CD4-positive, alpha-beta T cell treated with Interleukin-17A for 1 hour (primary cell): ENCODE data around the gene BRD3.
A peak's percentile ranks its signal among the peaks of the same experiment; 100 is the strongest.
"Not testable (repeated sequence)": the region's sequence is repeated elsewhere in the genome, so short reads cannot be mapped to it uniquely, and the experiment has no call there.

Experiments used
- DNase-seq: peaks from one replicate; pipeline ENCODE4 v3.0.0-alpha.2; 2020

BRD3 gene

DNA sequence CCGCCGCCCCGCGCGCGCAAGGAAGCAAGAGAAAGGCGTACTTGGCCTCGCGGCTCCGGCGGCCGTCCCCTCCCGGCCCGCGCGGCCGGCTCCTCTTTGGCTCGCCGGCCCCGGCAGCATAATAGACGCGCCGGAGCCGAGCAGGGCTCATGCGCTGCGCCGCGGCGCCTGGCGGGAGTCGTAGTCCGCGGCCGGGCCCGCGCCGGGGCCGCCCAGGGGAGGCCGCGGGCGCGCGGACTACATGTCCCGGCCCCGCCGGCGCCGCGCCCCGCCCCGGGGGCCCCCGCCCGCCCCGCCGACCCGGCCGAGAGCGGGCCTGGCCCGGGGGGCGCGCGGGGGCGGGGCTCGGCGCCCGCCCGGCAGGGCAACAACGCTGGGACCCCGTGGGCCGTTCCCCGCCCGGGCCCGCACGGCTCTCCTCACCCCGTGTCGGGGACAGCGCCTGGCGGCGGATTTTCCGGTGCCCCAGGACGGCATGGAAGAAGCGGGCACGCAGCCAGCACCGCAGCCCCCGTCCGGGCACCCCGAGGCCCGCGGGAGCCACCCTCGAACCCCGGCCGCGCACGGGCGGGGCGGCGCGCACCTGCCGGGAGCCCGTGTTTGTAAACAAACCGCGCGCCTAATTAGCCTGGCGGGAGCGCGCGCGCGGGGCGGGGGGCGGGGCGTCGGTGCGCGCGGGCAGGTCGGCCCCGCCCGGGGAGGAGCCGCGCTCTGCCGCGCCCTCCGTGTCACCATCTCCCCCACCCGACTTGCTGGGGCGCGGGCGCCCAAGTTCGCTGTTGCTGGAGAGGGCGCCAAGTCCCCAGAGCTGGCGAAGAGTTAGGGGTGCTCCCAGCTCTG, at the start of gene BRD3:
Gene BRD3 (minus strand): TSS at position 123 of the 840 bp plus-strand sequence. CDS start 14,549 bp downstream, outside the sequence.
- peak; percentile 86 for DNase-seq

DNA sequence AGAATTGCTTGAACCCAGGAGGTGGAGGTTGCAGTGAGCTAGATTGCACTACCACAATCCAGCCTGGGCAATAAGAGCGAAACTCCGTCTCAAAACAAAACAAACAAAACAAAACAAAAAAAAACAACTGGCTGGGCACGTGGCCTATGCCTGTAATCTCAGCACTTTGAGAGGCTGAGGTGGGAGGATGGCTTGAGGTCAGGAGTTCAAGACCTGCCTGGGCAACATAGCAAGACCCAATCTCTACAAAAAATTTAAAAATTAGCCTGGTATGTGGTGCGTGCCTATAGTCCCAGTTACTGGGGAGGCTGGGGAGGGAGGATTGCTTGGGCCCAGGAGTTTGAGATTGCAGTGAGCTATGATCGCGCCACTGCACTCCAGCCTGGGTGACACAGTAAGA, 44.7 kb upstream of the BRD3 start:
- DNase-seq = no peak

DNA sequence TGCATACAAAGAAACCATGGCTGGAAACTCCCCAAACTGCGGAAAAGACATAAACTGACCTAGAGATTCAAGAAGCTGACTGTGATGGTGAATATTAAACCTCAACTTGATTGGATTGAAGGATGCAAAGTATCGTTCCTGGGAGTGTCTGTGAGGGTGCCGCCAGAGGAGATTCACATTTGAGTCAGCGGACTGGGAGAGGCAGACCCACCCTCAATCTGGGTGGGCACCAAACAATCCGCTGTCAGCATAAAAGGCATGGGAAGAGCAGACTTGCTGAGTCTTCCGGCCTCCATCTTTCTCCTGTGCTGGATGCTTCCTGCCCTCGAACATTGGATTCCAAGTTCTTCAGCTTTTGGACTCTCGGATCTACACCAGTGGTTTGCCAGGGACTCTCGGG, 43.2 kb upstream of the BRD3 start:
- DNase-seq = no peak

DNA sequence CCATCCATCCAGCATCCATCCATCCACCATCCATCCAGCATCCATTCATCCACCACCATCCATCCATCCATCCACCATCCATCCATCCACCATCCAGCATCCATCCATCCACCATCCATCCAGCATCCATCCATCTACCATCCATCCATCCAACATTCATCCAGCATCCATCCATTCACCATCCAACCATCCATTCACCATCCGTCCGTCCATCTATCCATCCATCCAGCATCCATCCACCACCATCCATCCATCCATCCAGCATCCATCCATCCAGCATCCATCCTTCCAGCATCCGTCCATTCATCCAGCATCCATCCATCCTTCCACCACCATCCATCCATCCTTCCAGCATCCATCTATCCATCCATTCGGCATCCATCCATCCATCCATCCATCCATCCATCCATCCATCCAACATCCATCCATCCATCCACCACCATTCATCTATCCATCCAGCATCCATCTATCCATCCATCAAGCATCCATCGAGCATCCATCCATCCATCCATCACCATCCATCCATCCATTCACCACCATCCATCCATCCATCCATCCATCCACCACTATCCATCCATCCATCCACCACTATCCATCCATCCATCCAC, 35.7 kb upstream of the BRD3 start:
- DNase-seq = no peak

DNA sequence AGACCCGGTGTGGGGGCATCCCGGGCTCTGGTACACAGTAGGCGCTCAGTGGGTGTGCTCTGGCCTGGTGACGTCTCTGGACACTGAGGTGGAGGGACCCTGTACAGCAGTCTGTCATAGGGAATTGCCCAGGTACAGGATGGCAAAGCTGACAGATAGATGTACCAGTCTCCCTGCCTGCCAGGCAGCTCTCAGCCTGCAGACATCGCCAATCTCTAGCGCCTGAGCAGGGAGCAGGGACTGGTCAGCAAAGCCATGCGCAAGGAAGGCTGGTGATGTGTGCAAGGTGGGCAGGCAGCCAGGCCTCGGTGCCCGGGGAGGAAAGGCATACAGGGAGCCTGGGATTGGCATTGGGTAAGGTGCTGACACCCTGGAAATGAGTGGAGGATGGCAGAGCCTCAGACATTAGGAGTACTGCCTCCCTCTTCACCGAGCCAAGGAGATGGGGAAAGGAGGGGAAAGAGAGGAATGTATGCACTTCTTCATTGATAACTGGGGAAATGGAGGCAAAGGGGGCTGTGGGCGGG, 33.9 kb upstream of the BRD3 start:
- DNase-seq = no peak

DNA sequence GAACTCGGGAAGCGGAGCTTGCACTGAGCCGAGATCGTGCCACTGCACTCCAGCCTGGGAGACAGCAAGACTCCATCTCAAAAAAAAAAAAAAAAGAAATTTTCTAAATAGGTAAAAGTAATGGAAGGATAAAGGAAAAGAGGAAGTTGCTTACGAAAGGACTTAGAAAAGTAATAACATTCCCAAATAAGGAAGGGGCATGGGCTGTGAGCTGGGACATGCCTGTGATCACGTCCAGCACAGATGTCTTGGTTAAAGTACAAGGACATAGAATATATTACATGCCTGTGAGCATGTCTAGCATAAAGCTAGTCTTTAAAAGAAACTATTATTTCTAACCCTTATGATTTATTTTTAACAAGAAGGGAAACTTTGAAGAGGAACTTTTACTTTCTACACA, 33.3 kb upstream of the BRD3 start:
- DNase-seq = not testable (repeated sequence)

DNA sequence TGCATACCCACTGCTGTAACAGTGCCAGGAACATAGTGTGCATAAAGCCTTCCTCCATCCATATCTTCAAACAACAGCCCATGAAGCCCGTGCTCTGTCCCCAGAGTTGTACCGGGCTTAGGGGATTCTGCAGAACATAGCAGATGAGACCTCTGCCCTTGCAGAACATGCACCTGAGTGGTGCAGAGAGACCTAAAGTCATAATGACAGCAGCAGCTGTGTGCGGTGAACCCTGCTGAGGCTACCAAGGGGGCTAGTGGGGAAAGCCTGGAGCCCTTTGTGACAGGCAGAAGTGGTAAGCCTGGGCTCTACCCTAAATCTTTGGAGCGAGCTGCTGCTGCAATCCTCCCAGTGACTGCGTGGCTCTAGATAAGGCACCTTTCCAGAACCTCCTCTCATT, 32.2 kb upstream of the BRD3 start:
- no peak for DNase-seq

DNA sequence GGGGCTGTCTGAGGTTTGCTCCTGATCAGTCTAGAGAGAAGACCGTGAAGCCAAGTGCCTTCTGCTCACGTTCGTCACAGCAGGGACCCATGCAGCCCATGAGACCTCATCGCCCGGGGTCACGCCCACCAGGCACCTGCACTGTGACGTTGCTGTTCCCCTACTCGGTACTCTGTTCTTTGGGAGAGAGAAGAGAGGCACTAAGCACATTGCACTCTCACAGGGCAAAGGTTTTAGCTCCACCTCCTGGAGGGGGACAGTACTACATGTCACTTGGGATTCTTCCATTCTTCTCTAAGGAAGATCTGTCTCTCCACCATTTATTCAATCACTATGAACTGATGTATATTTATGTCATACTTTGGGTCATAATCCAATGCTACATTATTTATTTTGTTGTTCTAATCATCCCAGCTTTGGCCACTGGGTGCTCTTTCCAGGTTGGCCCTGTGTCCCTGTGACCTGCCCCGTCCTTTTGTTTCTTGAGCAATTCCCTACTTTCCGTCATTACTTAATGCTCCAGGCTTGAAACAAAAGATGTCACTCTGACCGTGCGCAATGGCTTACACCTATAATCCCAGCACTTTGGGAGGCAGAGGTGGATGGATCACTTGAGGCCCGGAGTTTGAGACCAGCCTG, 31.4 kb upstream of the BRD3 start:
- DNase-seq = peak; percentile 69

DNA sequence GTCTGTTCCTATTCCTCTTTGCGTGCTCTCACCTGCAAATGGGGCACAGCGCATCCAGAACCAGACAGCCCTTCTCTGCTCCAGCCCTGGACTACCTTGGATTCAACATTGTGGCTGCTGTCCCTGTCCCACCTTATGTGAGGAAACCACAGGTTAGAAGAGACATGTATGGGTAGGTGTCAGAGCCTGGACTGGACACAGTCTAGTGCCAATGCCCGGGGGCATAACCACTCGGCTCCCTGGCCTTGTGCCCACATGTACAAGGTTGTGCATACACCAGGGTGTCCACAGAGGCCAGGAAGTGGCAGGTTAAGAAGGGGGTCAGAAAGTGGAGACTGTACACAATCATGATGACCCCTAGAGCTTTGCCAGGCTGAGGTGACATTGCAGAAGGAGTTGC, 22.1 kb upstream of the BRD3 start:
- no peak for DNase-seq

DNA sequence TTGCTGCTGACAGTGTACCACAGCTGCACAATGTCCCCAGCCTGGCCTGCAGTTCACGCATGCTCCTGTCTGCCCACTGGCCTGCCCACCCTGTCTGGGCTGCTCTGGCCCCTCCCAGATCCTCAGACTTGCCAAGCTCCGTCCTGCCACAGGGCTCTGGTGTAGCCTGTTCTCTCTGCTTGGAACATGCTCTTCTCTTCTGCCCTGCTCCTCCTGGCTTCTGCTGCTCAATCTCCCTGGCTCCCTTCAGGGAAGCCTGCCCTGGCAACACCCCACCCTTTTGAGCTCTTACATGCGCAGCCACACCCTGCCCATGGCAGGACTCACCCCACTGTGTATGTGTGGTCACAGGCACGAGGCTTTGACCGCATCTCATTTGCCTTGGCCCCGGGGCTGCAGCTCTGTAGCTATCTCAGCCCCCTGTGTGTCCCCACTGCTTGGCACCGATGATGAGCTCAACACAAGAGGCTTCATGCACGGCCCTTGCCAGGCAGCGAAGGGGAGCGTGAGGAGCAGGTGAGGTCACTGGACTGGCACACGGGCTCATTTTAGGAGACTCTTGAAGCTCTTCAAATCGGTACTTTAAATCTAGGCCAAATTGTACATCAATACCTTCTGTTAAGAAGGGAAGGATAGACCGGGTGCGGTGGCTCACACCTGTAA, 20.4 kb upstream of the BRD3 start:
- DNase-seq = no peak

DNA sequence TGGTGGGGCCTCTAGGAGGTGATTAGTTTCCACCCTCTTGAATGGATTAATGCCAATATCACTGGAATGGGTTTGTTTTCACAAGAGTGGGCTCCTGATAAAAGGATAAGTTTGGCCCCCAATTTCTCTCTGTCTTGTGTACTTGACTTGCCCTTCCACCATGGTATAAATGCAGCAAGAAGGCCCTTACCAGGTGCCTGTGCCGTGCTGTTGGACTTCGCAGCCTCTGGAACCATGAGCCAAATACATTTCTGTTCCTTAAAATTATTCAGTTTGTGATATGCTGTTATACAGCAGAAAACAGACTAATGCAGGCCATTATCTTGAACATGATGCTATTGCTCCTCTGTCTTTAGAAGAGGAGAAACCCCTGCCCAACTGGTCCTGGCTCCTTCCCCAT, 17.8 kb upstream of the BRD3 start:
- no peak for DNase-seq

DNA sequence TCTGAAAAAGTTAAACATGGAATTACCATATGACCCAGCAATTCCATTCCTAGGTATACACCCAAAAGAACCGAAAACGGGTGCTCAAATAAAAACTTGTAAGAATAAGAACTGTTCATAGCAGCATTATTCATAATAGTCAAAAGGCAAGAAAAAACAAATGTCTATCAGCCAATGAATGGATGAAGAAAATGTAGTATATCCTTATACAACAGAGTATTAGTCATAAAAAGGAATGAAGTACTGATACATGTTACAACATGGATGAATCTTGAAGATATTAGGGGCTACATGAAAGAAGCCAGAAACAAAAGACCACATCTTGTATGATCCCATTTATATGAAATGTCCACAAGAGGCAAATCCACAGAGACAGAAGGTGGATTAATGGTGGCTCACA, 15.6 kb upstream of the BRD3 start:
- no peak for DNase-seq

DNA sequence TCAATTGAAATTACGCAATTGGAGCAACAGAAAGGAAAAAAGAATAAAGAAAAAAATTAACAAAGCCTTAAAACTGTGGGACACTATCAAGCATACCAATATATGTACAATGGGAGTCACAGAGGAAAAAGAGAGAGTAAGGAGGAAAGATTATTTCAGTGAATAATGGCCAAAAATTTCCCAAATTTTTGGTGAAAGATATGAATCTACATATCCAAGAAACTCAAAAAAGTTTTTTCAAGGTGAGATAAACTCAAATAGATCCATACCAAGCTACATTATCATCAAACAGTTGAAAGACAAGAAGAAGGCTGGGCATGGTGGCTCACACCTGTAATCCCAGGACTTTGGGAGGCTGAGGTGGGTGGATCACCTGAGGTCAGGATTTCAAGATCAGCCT, 8.8 kb upstream of the BRD3 start:
- no peak for DNase-seq

DNA sequence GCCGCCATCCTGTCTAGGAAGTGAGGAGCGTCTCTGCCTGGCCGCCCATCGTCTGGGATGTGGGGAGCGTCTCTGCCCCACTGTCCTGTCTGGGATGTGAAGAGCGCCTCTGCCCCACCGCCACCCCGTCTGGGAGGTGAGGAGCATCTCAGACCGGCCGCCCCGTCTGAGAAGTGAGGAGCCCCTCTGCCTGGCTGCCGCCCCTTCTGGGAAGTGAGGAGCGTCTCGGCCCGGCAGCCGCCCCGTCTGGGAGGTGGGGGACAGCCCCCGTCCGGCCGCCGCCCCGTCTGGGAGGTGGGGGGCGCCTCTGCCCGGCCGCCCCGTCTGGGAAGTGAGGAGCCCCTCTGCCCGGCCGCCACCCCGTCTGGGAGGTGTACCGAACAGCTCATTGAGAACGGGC, 7.9 kb upstream of the BRD3 start:
- DNase-seq = not testable (repeated sequence)

DNA sequence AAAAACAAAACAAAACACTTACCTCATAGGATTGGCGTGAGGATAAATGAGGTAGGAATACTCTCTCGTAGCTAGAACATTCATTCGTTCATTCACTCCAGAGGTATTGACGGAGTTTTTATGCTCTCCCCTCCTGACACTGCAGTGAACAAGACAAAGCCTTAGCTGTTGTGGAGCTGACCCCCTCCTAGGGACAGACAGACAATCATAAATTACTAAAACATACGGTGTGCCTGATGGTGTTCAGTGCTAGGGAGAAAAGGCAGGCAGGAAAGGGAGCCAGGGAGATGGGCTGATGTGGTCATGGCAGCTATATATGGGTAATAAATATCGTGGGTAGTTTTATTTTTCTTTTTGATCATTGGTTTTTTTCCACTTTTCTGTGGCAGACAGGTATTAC, 5.7 kb upstream of the BRD3 start:
- no peak for DNase-seq

DNA sequence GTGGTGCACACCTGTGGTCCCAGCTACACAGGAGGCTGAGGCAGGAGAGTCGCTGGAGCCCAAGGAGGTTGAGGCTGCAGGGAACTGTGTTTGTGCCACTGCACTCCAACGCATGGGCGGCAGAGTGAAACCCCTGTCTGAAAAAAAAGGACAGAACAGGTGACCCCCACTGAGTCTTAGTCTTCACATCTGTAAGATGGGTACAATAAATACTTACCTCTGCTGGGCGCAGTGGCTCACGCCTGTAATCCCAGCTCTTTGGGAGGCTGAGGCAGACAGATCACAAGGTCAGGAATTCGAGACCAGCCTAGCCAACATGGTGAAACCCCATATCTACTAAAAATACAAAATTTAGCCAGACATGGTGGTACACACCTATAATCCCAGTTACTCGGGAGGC, 4.9 kb upstream of the BRD3 start:
- not testable (repeated sequence) for DNase-seq

DNA sequence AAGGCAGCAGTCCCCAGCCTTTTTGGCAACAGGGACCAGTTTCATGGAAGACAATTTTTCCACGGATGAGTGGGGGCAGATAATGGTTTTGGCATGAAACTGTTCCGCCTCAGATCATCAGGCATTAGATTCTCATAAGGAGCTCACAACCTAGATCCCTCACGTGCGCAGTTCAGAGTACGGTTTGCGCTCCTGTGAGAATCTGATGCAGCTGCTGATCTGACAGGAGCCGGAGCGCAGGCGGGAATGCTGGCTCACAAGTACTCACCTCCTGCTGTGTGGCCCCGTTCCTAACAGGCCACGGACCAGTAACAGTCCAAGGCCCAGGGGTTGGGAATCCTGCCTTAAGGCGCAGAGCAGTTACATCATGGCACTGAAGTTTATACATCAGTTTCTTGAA, 3.3 kb upstream of the BRD3 start:
- DNase-seq = no peak

DNA sequence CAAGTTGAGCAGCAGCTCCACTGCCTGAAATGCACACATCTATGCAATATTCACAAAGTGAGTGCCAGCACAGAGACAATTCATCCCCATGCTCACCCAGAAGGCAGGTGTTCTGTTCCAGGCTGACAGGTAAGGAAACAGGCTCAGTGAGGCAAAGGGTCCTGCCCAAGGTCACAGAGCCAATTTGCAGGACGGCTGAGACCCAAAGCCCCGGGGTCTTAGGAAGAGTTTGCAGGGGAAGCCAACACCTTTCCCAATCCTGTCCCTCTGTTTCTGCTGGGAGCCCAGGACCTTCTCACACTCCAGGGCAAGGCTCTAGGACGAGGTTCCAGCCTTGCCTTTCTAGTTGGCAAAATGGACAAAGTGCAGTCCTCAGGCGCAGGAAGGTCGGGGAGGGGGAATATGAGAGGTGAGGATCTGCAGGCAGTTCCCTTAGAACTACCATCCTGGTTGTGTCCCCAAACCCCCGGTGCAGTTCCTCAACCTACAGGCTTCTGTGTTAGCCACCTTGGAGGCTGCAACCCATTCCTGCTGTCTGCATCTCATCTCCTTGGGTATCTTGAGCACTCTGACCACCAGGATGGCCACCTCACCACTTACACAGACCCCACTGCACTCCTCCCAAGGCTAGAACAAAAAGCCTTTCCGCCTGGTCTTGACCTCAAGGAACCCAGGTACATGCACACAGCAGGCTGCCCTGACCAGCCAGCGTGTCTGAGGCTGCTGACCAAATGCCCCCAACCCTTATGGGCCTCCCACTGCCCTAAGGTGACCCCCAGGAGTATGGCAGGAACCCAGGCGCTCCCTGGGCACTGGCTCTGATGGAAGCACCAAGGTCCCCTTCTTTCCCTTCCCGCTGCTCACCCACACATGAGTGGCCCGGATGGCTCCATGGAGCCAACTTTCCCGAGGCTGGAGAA, 1.9 kb upstream of the BRD3 start:
- no peak for DNase-seq

DNA sequence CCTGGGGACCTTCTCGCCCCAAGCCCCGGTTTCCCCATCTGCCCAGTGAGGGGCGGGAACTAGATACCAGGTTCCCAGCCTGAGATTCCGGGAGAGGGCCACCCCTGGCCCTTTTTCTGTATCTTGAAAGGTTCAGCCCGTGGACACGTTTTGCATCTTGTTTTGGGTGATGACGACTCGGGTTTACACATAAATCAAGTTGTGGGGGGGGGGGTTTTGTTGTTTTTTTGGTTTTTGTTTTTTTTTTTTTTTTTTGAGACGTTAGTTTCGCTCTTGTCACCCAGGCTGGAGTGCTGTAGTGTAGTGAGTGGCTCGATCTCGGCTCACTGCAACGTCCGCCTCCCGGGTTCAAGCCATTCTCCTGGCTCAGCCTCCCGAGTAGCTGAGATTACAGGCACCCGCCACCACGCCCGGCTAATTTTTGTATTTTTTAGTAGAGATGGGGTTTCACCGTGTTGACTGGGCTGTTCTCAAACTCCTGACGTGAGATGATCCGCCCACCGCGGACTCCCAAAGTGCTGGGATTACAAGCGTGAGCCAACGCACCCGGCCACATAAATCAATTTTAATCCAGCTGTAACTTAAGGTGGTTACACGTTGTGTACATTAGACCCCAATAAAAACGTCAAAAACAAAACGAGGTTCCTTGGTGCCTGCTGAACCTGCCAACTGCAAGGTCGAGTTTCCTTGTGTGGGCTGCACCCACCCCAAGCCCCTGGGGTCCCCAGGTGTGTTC, 1.1 kb upstream of the BRD3 start:
- DNase-seq = no peak

DNA sequence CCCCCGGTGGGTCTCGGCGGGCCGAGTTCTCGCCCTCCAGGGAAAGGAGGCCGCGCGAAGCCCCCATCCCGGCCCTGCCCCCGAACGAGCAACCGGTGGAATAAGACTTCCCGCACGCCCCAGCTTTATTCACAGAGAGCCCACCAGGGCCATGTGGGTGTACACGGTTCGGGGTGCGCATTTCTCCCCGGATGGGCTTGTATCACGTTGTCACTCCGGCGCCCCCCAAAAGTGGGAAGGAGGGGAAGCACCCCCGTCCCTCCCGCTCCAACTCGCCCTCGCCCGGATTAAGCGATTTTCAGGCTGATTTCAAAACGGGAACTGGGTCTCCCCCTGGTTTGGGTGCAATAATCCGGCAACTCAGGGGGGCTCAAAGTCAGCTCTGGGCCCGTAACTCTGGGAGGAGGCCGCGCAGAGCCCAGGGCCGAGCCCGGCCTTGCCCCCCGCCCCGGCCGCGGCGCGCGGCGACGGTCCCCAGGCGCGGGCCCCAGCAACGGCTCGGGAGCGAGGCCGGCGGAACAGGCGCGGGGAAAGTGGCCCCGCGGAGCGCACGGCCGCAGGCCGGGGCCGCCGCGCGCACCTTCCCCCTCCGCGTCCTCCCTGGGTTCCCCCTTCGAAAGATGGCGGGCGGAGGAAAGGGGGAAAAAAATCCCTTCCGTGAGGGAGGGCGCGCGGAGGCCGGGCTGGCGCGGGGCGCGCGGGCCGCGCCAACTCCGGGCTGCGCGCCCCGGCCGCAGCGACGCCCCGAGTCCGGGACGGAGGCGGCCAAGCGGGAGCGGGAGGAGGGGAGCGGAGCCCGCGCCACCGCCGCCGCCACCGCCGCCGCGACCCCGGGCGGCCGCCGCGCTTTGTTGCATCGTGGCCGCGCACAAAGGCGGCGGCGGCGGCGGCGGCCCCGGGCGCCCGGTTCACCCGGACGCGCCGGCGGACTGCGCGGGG, 644 bp downstream of the BRD3 start:
- DNase-seq = peak; percentile 61
